Metanephros (tissue), 1 donor: Measurements from ENCODE around the gene GUCY1B1. TPM values are rescaled to one million over a fixed set of nuclear protein-coding genes. Genes with fewer than 3 reads are reported as not detected.

Experiments used
- total RNA-seq: library from RNA; depleted of rRNA; stranded (reverse); fragments of >200 nt; gene quantifications from one replicate; pipeline ENCODE4 v1.2.3, GENCODE V29; 2014

GUCY1B1 gene
- 33.1 TPM for total RNA-seq

GRCh38 chr4:155758481-155759371 is at the start of gene GUCY1B1:
Gene GUCY1B1 (plus strand): TSS chr4:155759021. CDS start chr4:155759141, 120 bp downstream.

Other genes starting within 250 kb of the GUCY1B1 start
- gene GUCY1A1, start 92.2 kb upstream of the GUCY1B1 start, total RNA-seq: 80.2 TPM
- gene ASIC5, start 107.3 kb downstream of the GUCY1B1 start, total RNA-seq: not detected
- gene TDO2, start 144.7 kb downstream of the GUCY1B1 start, total RNA-seq: 2.7 TPM
- 32.5 TPM for gene CTSO, start 194.8 kb downstream of the GUCY1B1 start, total RNA-seq